GM21619 (cell line): Measurements from ENCODE around the gene LIN7B.

ENCODE experiments used
- ATAC-seq: cut with Tn5 transposase; IDR thresholded peaks from one replicate; pipeline ENCODE4 v1.9.1; 2021; ENCODE audit not compliant: unreplicated experiment

The LIN7B gene

DNA sequence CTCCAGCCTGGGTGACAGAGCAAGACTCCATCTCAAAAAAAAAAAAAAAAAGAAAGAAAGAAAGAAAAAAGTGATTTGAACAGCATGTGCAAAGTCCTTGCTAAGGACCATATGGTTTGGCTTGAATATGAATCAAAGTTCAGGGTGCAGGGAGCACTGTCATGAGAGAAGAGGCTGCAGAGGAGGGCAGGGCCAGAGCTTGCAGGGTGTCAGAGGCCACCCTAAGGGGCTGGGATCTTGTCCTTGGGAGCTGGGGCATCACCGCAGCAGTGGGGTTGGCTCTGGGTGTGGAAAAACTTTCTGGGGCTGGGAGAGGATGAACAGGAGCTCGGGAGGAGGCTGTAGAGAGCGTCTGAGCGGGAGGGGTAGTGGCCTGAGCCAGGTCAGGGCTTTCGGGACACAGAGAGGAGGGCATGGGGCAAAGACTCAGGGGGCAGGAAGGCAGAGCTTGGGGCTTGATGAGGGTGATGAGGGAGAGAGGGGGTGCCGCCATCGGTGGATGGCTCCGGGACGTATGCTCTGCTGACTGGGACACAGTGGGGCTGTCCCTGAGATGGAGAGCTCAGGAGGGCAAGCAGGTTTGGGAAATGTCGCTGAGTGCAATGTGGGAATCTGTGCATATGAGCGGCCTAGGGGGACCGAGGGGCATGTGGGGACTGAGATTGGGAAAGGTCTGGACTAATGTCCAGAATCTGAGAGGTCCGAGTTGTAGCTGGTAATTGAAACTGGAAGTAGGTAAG, 46.5 kb downstream of the LIN7B start:
- no peak for ATAC-seq

DNA sequence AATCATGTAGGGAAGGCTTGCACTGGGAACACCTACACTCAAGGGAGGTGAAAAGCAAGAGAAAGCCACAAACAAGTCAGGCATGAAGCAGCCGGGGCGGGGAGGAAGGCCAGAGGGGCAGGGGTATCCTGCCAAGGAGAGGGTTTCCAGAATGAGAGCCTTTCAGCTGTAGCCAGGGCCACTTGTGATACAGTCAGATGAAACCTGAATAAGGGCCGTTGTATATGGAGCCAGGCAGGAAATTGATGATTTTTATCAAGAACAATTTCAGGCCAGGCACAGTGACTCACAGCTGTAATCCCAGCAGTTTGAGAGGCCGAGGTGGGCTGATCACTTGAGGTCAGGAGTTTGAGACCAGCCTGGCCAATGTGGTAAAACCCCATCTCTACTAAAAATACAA, 47.8 kb downstream of the LIN7B start:
- ATAC-seq: no peak

DNA sequence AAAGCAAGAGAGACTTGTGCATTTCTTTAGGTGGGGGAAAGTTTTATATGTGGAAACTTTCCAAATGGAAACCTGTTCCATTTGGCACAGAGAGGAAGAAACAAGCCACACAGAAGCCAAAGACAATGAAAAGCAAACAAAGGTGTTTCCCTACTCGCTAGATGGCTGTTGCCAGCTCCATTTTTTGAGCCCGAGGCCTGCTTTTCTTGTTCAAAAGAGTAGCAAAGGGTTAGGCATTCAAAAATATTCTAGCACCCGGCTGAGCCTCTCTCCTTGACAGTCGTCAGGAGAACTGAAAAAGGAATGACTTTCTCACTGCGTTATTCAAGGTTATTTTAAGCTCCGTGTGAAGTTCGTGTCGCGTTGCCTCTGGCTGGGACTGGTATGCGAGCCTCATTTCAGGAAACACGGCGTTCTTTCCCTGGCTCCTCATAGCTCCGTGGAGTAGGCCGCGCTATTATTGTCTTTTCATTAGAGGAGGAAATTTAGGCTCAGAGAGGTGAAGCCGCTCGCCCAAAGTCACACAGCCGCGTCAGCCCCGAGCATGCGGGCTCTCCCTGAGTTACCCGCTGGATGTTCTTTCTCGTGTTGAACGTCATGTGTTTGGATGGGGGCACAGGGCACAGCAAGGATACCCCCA, 51.1 kb downstream of the LIN7B start:
- ATAC-seq: no peak

DNA sequence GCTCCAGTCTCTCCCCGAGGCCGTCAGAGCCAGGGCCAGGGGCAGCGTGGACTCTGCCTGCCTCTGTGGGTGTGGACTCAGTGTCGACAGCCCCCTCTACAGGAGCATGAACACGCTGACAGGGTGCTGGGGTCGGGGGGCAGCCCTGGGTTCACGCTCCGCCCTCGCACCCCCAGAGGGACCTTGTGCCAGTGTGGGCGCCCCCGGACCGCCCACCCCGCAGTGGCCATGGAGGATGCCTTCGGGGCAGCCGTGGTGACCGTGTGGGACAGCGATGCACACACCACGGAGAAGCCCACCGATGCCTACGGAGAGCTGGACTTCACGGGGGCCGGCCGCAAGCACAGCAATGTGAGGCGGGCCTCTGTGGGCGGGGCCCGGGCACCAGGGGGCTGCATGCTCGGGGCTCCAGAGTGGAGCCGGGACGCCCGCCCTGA, 51.7 kb downstream of the LIN7B start:
- no peak for ATAC-seq

DNA sequence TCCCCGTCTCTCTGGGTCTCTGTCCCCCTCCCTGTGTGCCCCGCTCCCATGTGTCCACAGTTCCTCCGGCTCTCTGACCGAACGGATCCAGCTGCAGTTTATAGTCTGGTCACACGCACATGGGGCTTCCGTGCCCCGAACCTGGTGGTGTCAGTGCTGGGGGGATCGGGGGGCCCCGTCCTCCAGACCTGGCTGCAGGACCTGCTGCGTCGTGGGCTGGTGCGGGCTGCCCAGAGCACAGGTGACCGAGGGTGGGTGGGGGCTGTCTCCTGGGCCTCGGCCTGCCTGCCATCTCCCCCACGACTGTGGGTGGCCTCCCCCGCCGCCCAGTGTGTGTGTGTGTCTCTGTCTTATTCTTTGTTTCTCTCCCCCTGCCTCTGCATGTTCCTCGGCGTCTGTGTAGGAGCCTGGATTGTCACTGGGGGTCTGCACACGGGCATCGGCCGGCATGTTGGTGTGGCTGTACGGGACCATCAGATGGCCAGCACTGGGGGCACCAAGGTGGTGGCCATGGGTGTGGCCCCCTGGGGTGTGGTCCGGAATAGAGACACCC, 53.8 kb downstream of the LIN7B start:
- no peak for ATAC-seq
